GM21381 (cell line): ENCODE measurements around the gene SRGAP2C.
"Not testable (repeated sequence)": the region's sequence is repeated elsewhere in the genome, so short reads cannot be mapped to it uniquely, and the experiment has no call there.

Experiments
- ATAC-seq: cut with Tn5 transposase; IDR thresholded peaks from one replicate; pipeline ENCODE4 v1.9.1; 2021; ENCODE audit warnings: mild to moderate bottlenecking, moderate library complexity; ENCODE audit not compliant: unreplicated experiment

The SRGAP2C gene

GRCh38 chr1:121408354-121408753 is 223.6 kb downstream of the SRGAP2C start:
- no peak for ATAC-seq

DNA sequence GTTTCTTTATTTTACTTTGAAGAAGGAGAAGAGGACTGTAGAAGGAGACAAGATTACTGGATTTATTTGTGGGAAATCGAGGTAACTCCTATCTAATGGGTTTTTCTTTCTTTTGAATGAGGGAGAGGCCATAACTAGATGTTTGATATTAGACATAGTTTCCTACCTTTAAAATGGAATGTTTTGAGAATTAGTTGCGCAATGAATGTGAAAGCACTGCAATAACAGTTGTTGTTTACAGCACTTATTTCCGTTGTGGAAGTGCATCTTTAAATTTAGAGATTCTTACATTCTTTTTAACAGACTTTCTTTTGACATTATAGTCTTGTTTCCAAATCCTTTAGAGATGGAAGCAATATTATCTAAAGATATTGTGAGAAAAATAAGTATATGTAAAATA is 229.0 kb downstream of the SRGAP2C start:
- no peak for ATAC-seq

DNA sequence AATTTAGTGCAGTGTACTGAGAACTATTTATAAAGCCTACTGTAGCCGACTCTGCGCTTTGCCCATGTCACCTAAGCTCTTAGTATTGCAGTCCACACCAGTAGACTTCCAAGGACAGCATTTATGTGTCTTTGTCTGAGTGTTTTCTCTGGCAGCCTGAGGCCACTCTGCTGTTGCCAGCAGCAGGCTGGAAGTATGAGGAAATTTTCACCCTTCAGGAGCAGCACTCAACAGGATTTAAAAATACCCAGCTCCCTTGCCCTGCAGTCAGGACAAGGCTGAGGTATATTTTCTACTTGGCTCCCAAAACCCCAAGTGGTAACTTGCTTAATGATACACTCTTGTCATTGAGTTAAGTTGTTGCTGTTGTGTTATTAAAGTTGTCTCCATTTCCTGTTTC is 230.1 kb downstream of the SRGAP2C start:
- ATAC-seq: no peak

GRCh38 chr1:121417325-121417923 is 232.6 kb downstream of the SRGAP2C start:
- ATAC-seq: no peak

DNA sequence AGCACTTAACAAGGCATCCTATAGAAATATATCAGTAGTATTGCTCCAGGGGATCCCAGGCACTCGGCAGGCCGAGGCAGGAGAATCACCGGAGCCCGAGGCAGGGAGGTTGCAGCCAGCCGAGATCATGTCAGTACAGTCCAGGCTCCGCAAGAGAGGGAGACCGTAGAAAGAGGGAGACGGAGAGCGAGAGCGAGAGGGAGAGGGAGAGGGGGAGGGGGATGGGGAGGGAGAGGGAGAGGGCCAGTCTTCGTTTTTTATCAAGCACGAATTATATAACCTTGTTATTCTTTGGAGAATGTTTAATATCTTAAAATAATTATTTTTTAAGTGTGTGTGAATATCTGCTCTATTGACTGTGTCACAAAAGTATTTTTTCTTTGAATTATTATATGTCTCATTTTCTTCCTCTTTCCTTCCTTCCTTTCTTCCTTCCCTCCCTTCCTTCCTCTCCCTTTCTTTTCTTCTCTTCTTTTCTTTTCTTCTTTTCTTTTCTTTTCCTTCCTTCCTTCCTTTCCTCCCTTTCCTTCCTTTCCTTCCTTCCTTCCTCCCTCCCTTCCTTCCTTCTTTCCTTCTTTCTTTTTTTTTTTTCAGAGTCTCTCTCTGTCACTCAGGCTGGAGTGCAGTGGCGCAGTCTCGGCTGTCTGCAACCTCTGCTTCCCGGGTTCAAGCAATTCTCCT is 233.7 kb downstream of the SRGAP2C start:
- ATAC-seq: no peak

GRCh38 chr1:121419050-121419615 is 234.4 kb downstream of the SRGAP2C start:
- not testable (repeated sequence) for ATAC-seq

DNA sequence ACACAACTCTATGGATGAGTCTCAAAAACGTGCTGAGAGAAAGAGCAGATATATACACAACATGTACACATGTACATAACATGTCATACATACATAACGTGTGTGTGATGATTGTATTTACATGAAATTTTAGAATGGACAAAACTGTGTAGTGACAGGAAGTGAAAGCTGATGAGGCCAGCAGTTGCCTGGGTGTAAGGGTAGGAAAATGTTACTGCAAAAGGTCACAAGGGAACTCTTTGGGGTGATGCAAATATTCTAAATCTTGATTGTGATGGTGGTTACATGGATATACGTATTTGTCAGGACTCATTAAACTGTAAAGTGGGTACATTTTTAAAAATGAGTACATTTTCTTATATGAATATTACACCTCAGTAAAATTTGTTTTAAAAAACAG is 236.7 kb downstream of the SRGAP2C start:
- ATAC-seq: not testable (repeated sequence)

GRCh38 chr1:121423956-121424355 is 239.2 kb downstream of the SRGAP2C start:
- ATAC-seq: not testable (repeated sequence)

GRCh38 chr1:121433517-121433916 is 248.7 kb downstream of the SRGAP2C start:
- ATAC-seq: not testable (repeated sequence)

GRCh38 chr1:121438862-121439261 is 254.1 kb downstream of the SRGAP2C start:
- not testable (repeated sequence) for ATAC-seq

DNA sequence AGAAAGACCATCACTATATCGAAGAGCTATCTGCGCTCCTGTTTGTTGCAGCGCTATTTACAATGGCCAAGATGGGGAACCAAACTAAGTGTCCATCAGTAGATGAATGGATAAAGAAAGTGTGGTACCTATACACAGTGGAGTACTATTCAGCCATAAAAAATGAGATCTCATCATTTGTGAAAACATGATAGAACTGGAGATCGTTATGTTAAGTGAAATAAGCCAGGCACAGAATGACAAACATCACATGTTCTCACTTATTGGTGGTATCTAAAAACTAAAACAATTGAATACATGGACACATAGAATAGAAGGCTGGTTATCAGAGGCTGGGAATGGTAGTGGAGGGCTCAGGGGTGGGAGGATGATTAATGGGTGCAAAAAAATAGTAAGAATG is 256.2 kb downstream of the SRGAP2C start:
- no peak for ATAC-seq
